ENCODE results near the gene ORC5.
A peak's percentile ranks its signal among the peaks of the same experiment; 100 is the strongest.

ORC5 gene

DNA sequence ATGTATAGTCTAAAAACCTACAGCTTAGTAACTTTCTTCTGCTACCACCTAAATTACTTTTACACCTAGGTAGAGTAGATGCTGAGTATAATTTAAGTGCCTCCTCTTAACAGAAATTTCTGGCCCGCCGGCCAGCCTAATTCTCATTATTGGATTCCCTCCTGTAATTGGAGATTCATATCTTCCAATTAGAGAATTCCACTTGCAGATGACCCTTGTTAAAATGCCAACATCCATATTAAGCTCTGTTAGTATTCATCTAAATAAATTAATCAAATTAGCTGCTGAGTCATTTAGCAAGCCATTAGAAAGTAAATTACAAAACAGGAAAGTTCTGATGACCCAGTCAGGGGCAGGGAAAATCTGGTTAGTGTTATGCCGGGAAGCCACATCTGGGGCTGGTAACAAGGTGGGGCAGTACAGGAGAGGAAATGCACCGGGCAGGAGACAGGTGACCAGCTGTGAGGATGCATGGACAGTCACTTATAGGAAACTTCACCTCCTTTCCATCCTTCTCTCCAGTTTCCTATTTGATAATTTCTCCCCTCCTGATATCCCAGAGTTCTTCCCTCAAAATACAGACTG lies 82.8 kb downstream of the ORC5 start:
- DNase-seq: no peak

DNA sequence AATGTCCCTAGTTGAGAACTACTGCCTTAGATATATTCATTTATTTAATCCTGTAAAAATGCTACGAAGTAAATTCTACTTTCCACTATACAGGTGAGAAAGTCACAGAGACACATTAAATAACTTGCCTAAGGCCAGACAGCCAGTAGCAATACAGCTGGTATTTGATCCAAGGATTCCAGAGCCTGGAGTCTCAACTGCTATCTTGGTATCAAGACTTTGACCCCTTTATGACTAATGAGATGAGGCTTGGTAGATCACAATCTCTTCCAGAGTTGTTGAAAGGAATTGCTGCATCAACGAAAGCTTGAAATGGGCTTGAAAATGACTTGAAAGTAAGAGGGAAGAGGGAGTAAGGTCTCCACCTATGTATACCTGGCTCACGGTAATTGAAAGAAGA lies 83.3 kb downstream of the ORC5 start:
- no peak for DNase-seq

DNA sequence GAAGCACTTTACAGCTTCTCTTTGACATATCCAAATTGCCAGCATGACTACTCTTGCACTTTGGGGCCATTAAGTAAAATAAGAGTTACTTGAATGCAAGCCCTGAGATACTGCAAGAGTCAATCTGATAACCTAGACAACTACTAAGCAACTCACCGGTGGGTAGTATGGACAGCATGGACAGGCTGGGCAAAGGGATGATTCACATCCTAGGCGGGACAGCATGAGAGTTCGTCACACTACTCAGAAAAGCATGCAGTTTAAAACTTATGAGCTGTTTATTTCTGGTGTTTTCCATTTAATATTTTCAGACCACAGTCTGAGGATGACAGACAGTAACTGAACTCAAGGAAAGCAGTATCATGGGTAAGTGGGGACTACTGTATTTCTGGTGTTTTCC lies 84.0 kb downstream of the ORC5 start:
- DNase-seq: no peak

DNA sequence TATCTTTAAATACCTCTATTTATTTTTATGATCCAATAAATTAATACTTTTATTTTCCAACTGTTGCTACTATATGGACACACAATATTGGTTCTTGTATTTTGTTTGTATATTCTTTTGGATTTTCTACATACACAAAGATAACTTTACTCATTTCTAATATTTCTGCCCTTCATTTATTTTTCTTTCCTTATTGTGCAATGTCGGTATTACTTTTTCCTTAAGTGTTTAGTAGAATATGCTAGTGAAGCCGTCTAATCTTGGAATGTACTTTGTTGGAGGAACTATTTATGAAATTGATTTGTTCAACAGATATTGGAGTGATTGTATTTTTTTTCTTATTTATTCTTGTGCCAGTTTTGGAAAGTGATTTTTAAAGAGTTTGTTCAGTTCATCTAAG lies 94.0 kb downstream of the ORC5 start:
- no peak for DNase-seq

DNA sequence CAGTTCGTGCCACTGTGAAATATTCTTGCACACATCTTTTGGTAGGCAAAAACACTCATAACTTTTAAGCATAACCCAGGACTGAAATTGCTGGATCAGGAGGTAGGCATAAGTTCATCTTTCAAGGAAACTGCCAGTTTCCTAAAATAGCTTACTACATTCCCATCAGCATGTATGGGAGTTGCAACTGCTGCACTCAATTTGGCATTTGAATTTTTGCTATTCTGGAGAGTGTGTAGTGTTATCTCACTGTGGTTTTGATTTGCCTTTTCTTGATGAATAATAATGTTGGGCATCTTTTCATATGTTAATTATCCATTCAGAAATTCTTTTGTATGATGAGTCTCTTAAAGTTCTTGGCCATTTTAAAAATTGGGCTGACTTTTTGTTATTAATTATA lies 95.2 kb downstream of the ORC5 start:
- DNase-seq: no peak

DNA sequence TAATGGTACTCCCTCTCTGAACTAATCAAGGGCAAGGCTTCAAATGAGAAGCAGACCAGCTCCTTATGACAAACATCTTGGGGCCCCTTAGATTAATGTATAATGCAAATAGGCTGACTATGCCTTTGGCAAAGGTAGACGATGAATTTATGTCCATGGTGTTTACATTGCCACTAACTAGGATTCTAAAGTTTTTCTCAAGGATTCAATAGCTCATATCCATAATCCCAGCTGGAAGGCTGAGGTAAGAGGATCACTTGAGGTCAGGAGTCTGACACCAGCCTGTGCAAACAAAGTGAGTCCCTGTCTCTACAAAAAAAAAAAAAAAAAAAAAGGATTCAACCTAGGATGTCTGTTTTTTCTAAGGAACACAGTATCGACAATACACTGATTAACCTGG lies 96.5 kb downstream of the ORC5 start:
- no peak for DNase-seq

DNA sequence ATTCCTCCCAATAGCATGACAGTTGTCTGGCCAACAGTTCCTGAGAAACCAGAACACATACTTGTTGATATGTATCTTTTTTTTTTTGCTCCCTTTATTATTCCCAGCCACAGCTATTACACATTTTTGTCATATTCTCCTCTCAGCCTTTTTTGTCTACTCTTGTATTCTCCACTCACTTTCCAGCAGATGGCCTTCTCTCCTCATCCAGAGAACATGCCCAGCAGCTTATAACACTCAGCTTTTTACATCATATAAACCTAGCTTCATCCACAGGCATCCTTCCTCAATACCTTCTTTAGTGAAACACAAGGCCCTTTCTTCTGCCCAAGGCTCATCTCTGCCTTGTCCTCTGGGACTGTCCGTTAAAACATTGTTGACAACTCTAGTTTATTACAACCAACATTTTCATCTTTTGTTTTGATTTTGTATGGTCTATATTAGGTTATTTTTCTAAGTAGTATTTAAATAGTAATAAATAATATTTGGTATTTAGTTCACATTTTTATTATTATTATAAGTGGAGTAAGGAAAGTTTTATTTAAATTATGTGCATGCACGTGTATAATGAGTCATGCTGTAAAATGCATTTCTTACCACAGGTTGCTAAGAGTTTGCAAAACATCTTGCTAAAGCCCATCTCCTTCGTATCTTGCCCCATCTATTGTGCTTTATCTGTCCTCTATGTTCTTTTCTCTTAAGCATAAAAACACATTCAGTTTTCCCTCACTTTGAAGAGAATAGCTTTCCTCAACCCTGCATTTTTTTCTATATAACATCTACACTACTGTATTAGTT lies 101.5 kb downstream of the ORC5 start:
- DNase-seq: peak; percentile 8

DNA sequence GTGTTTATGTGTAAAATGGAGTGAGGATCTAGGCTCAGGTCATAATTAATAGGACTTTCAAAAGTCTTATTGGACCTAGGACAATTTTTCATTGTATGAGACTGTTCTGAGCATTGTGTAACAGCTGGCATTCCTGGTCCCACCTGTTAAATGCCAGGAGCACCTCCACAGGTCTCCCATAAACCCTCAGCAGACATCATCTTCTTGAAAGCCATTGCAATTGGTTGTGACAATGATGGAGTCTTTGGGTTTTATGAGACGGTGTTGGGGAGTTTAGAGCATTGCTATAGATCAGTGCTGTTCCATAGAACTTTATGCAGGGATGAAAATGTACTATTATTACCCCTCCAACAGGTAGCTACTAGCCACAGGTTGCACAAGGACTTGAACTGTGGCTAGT lies 108.9 kb downstream of the ORC5 start:
- no peak for DNase-seq

DNA sequence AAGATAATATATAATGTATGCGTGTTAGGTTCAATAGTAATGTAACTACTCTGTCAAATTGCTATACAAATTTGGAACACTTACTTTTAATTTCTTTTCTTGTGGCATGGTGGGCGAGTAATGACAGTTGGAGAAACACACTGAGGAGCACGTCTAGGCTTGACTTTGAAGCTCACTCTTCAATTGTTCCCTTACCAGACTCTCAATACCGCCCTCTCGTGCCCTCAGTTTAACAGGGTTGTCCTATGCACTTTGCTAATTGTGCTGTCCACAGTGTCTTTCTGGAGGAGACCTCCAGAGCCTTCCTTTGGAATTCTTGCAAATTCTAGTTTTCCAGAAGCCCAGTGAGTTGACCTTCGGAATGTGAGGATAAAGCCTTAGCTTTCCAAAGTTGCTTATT lies 111.1 kb downstream of the ORC5 start:
- DNase-seq: no peak

DNA sequence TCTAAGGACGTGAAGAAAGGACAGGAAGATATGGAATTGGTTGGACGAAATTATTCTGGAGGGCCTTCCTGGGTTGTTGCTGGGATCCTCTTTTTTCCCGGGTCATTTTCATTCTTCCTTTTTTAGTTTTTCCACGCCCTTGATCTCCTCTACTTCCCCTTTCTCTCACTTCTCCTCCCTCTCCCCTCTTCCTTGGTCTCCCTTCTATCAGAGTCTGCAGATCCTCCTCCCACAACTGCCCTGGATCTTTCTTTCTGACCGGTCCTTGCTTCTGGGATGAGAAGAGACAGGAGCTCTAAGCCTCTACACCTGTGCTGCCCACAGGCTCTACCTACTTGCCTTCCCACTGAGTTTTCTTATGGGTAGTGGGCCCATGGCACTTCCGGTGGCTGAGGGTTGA lies 114.7 kb downstream of the ORC5 start:
- no peak for DNase-seq

DNA sequence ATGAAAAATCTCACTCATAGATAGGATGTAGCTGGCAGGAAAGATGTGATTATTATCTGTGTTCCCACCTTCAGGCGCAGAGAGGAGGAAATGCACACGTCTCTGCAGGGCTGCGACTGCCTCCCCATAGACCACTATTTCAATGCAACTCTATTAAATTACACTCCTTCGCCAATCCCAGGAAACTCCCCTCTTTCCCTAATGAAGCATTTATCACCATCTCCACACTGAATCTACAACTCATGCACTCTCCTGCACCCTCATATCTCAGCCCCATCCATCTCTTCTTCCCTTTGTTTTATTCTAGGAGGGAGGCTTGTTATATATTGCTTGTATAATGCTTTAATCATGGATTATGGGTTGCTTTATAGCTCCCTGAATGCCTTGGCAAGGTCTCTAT lies 116.6 kb downstream of the ORC5 start:
- no peak for DNase-seq

DNA sequence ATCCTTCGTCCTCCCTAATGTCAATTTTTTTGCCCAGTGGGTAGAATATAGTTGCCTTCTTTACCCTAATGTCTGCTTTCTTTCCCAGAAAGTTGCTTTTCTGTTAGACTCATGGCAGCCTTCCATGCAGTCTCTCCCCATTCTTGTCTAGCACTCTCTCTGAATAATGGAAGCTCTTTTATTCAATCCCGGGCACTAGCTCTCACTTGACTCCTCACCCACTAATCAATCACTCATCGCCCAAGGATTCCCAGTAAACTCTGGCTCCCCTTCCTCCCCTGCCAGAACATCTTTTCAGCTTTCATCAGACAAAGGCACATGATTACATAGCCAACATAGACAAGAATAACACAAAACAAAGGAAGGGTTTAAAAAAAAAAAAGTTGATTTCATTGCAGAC lies 118.2 kb downstream of the ORC5 start:
- DNase-seq: no peak

DNA sequence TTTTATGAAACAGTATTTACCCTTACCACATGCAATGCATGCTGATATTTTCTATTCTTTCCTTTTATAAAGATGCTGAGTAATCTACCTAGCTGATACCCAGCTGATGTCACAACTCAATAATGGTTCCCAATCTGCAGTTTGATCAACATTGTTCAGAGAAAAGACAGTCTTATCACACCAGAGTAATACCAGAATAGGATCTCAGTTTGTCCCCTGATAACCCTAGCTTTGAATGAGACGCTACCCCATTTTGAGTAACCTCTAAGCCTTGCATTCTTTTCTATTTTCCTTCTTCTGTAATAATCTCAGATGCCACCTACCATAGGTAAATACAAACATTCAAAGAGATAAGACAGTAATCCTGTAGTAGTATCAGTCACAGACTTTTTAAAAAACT lies 118.8 kb downstream of the ORC5 start:
- no peak for DNase-seq

All from fibroblast of upper back skin (primary cell).